ENCODE results near the gene FOXL2. TPM values are rescaled to one million over a fixed set of nuclear protein-coding genes. Genes with fewer than 3 reads are reported as not detected.

FOXL2 gene
- total and polyA plus RNA-seq, 9 of the 15 experiments (the other 6 are each of a cell fraction or from before 2014, with no cell fraction given): 0.27 to 22.1 (median 3.2) TPM

DNA sequence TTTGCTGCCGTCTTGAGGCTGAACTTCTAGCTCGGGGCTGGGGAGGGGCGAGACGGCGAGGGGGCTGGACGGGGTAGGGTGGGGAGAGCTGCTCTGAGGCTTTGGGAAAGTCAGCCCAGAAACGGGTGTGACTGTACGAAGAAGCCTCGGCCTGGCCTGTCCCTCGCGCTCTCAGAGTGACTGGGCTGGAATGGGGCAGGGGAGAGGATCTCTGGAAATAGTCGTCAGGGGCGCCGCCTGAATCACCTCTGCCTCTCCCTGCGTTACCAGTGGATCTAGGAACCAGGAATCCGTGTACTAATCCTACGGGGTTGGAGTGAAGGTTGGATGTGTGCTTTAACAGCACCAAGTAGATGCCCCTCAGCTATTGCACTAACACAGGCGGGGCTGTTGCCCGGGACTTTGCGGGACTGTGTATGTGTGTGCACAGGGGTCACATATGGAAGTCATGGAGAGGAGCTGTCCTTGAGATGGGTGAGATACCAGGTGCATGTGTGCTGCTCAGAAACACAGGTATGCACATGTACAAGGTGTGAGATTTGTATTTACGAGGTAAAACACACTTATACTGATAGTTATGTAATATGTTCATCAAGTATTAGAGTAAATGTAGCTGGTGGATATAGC lies 671 bp upstream of the FOXL2 start (continued):
- TF ChIP-seq, protein P1, sequence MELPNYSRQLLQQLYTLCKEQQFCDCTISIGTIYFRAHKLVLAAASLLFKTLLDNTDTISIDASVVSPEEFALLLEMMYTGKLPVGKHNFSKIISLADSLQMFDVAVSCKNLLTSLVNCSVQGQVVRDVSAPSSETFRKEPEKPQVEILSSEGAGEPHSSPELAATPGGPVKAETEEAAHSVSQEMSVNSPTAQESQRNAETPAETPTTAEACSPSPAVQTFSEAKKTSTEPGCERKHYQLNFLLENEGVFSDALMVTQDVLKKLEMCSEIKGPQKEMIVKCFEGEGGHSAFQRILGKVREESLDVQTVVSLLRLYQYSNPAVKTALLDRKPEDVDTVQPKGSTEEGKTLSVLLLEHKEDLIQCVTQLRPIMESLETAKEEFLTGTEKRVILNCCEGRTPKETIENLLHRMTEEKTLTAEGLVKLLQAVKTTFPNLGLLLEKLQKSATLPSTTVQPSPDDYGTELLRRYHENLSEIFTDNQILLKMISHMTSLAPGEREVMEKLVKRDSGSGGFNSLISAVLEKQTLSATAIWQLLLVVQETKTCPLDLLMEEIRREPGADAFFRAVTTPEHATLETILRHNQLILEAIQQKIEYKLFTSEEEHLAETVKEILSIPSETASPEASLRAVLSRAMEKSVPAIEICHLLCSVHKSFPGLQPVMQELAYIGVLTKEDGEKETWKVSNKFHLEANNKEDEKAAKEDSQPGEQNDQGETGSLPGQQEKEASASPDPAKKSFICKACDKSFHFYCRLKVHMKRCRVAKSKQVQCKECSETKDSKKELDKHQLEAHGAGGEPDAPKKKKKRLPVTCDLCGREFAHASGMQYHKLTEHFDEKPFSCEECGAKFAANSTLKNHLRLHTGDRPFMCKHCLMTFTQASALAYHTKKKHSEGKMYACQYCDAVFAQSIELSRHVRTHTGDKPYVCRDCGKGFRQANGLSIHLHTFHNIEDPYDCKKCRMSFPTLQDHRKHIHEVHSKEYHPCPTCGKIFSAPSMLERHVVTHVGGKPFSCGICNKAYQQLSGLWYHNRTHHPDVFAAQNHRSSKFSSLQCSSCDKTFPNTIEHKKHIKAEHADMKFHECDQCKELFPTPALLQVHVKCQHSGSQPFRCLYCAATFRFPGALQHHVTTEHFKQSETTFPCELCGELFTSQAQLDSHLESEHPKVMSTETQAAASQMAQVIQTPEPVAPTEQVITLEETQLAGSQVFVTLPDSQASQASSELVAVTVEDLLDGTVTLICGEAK (IDR thresholded peaks at IDR 0.05): peak; percentile 28; the same call in 1 of the 2 replicates
- TF ChIP-seq, protein P1 (CRISPR knock-in tag; IDR thresholded peaks at IDR 0.05): no peak
- TF ChIP-seq HLTF (IDR thresholded peaks at IDR 0.05) (peak; percentile 28; the same call in 1 of the 2 replicates), MTA2 (IDR thresholded peaks at IDR 0.05; ENCODE audit: low read depth) (no peak), NFE2 (IDR thresholded peaks at IDR 0.05; ENCODE audit: low read depth) (peak; percentile 49; the same call in 1 of the 2 replicates), DMBX1 (CRISPR knock-in tag; IDR thresholded peaks at IDR 0.05; ENCODE audit: borderline replicate concordance) (no peak), ZNF232 (CRISPR knock-in tag; IDR thresholded peaks at IDR 0.05) (no peak), ZBTB7A (IDR thresholded peaks at IDR 0.05; ENCODE audit: borderline replicate concordance, control insufficient read depth, low read depth, low read length) (0 out of 2 replicates have a peak, but pooled peaks have one; percentile 21), SIN3B (IDR thresholded peaks at IDR 0.05; ENCODE audit: low read depth) (no peak)
